Coronary artery (tissue), 2 donors: ENCODE results near the gene PSMD3.
A peak's percentile ranks its signal among the peaks of the same experiment; 100 is the strongest.

Source experiments
- DNase-seq: peaks from one replicate; pipeline ENCODE4 v3.0.0-alpha.2; 2017; ENCODE audit warnings: low spot score
- H3K27ac ChIP-seq, 2 donors: fragments of 200-600 bp; sonication (generic); one replicate each; pipeline ENCODE4 v1.5.1; 2016 to 2019
- H3K4me3 ChIP-seq: fragments of 200-600 bp; sonication (generic); 2 replicates; pipeline ENCODE4 v1.5.1; 2016; ENCODE audit warnings: mild to moderate bottlenecking, moderate library complexity
- CTCF ChIP-seq: fragments of 200-600 bp; sonication (generic); IDR thresholded peaks from one replicate; pipeline ENCODE4 v1.5.1; 2019; ENCODE audit warnings: antibody characterized with exemption

PSMD3 gene

GRCh38 chr17:39970157-39970692, 10.4 kb upstream of the PSMD3 start:
- H3K27ac ChIP-seq = no peak overlapping the region

GRCh38 chr17:39971076-39971603, 9.5 kb upstream of the PSMD3 start:
- H3K4me3 ChIP-seq = no peak overlapping the region
- peak overlapping the region in 1 of 2 donors; percentile 46 for H3K27ac ChIP-seq
- no peak for TF ChIP-seq CTCF
- DNase-seq = no peak

More at GRCh38 chr17:39970157-39970692, 10.4 kb upstream of the PSMD3 start:
- no peak overlapping the region for H3K4me3 ChIP-seq
- TF ChIP-seq CTCF = no peak
- no peak for DNase-seq

- TF ChIP-seq CTCF = no peak
- DNase-seq = no peak
- Histone ChIP-seq H3K27ac (peak overlapping the region in 1 of 2 donors; percentile 48), H3K4me3 (no peak overlapping the region)
These were observed 8.3 kb upstream of the PSMD3 start for GRCh38 chr17:39972271-39972670.

DNA sequence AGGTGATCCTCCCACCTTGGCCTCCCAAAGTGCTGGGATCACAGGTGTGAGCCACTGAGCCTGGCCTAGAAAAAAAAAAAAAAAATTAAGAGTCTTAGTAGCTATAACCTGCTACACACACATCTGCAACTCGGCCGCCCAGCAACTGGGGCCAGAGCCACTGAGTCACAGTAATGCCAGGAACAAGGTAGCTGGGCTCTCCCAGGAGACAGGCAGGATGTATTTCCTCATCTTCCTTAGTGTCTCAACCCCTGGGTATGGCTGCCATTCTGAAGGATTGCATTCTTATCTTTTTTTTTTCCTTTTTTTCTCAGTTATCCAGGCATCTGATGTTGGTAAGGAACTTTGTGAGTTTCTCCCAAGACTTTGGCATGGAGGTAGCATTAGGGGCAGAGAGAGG, 7.1 kb upstream of the PSMD3 start:
- no peak for DNase-seq
- no peak overlapping the region for H3K27ac ChIP-seq
- TF ChIP-seq CTCF = no peak
- no peak overlapping the region for H3K4me3 ChIP-seq

- Histone ChIP-seq H3K27ac (no peak overlapping the region), H3K4me3 (no peak overlapping the region)
- DNase-seq = no peak
- no peak for TF ChIP-seq CTCF
These were observed 6.2 kb upstream of the PSMD3 start for GRCh38 chr17:39974433-39974832.

DNA sequence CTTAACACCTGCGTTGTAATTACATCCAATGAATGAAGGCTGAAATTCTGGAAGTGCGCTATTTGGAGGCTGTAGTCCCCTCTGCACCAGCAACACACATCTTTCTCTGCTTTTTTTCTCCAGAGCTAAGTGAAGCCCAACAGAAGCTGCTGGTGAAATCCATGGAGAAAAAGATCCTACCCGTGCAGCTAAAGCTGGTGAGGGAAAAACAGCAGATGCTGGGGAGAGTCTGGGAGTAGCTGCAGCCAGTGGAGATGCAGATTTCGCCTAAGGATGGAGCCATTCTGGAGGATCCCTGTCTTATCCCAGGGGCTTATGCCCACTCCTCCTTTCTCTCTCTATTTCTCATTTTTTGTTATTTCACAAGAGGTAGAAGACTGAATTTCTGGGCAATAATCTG, 4.8 kb upstream of the PSMD3 start:
- H3K4me3 ChIP-seq = no peak overlapping the region
- no peak for TF ChIP-seq CTCF
- no peak overlapping the region for H3K27ac ChIP-seq
- DNase-seq = no peak

DNA sequence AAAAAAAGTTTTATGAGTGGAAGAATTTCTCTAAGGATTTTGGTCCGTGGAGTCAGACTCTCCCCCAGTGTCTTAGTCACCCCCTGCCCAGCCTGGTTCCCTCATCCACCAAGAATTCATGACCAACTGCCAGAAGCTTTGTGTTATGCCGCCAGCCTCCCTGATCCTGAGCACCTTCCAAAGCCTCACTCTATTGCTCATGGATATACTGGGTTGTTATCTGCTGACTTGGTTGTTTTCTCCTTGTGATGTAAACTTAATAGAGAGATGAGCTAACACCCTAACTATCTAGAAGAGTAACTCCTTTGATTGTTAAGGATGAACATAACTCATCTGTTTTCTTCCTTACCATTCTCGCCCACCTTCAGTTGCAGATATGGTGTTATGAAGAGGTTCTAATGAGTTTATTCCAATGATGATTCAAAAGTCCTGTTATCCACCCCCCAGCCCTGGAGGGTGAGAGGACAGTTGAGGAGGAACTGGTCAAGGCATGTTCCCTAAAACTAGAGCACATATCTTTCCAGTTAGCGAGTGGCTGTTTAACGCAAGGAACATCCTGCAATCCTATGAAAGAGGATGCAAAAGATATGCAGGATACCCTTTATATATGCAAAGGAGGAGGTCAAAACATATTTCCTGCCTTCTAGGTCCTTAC, 1.5 kb upstream of the PSMD3 start:
- no peak for DNase-seq
- H3K27ac ChIP-seq = peak overlapping the region in 1 of 2 donors; percentile 89
- H3K4me3 ChIP-seq = peak overlapping the region; percentile 88
- TF ChIP-seq CTCF = no peak
